PFSK-1 (cell line): ENCODE measurements around the gene PXK.

Experiments used
- POLR2AphosphoS5 ChIP-seq: IDR thresholded peaks from 2 replicates; pipeline ENCODE4 v1.6.1; 2012; ENCODE audit warnings: low read depth, mild to moderate bottlenecking, control low read depth, low read length, moderate library complexity
- REST ChIP-seq, 2 experiments: IDR thresholded peaks; 2 replicates each; pipeline versions ENCODE4 v1.6.1 to v1.8.0; 2011 to 2012; ENCODE audit warnings: low read depth in 2 of 2, low read length in 2 of 2, control low read depth in 1 of 2, inconsistent platforms in 1 of 2, mild to moderate bottlenecking in 1 of 2, moderate library complexity in 1 of 2; ENCODE audit not compliant: insufficient read depth in 1 of 2
- SIN3A ChIP-seq: IDR thresholded peaks from 2 replicates; pipeline ENCODE4 v1.6.1; 2012; ENCODE audit warnings: mild to moderate bottlenecking, low read length, moderate library complexity, borderline replicate concordance; ENCODE audit not compliant: insufficient read depth
- TAF1 ChIP-seq: IDR thresholded peaks from 2 replicates; pipeline ENCODE4 v1.6.1; 2012; ENCODE audit warnings: low read length, control low read depth, borderline replicate concordance; ENCODE audit not compliant: insufficient read depth

- TF ChIP-seq POLR2AphosphoS5 (no peak), TAF1 (no peak), REST (IDR thresholded peaks at IDR 0.05; ENCODE audit: insufficient read depth in 1 of 2, low read depth in 2 of 2, low read length in 2 of 2) (no peak), SIN3A (no peak)
Observed at GRCh38 chr3:58369038-58369437, 36.3 kb downstream of the PXK start.
